GM18517 (cell line): ENCODE measurements around the gene GJA10.

Experiments
- ATAC-seq: cut with Tn5 transposase; IDR thresholded peaks from one replicate; pipeline ENCODE4 v1.9.1; 2021; ENCODE audit warnings: mild to moderate bottlenecking, moderate library complexity; ENCODE audit not compliant: unreplicated experiment

The GJA10 gene

DNA sequence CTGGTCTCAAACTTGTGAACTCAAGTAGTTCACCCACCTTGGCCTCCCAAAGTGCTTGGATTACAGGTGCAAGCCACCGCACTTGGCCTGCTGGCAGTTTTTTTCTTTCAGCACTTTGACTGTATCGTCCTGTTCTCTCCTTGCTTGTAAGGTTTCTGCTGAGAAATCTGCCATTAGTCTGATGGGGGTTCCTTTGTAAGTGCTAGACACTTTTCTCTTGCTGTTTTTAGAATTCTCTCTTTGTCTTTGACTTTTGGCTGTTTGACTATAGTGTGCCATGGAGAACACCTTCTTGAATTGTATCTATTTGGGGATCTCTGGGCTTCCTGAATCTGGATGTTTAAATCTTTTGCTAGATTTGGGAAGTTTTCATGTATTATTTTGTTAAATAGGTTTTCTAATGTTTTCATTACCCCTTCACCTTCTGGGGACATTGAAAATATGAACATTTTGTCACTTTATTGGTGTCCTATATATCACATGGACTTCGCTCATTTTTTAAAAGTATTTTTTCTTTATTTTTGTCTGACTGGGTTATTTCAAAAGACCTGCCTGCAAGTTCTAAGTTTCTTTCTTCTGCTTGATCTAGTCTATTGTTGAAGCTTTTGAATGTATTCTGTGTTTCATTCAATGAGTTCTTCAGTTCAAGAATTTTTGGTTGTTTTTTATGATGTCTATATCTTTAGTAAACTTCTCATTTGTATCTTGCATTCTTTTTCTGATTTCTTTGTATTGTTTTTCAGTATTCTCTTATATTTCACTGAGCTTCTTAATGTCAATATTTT, 22.1 kb downstream of the GJA10 start:
- no peak for ATAC-seq

DNA sequence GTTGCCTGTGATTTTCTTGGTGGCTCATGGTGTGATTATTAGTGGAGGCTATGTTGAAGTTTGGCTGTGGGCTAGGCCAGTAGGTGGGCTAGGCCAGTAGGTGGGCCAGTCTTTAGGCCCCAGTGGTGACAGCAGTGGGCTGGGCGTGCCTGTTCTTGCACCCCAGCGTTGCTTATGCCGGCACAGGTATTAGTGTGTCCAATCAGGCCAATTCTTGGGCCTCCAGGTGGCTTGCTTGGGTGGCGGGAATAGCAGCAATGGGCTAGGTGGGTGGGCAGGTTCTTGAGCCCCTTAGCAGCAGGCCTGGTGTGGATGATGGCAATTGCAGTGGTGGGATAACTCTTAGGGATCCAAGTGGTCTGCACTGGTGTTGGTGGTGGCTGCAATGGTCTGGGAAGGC, 22.9 kb downstream of the GJA10 start:
- no peak for ATAC-seq

DNA sequence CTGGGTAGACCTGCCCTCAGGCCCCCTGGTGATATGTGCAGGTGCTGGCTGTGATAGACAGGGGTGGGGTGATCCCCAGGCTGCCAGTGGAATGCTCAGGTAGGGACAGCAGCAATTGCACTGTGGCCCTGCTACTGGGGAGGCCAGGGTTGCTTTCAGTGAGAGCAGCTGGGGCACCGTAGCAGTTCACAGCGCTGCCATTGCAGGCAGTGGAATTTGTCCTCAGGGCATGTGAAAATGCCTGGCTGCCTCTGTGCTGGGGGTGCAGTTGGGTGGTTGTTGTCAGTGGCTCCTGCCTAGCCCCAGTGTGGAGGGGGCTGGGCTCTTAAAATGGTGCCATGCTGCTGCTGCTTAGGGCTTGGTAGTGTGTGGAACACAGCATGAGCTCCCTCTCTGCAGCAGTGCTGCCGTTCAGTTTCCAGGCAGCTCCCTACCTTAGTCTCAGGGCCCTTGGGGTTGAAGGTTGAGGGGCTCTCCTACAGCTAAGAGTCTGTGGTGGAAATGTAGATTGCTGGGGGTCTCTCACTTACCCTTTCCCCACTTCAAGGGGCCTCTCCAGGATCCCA, 23.6 kb downstream of the GJA10 start:
- no peak for ATAC-seq

DNA sequence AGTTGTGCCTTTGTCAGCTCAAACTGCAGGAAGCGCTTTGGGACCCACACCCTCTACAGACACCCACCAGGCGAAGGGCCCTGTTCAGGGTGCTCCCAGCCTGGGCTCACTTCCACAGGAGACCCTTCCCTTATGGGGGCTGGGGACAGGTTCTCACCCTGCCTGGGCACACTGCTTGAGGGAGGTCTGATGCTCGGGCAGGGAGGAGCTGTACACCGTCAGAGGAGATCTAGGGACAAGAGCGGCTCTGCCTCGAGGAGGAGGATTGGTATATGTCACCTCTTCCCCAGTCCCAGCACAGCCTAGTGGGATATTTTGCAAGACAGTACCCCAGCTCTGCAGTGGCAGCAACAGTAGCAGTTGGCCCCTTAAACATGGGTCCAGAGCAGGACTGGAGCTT, 26.9 kb downstream of the GJA10 start:
- ATAC-seq: no peak

DNA sequence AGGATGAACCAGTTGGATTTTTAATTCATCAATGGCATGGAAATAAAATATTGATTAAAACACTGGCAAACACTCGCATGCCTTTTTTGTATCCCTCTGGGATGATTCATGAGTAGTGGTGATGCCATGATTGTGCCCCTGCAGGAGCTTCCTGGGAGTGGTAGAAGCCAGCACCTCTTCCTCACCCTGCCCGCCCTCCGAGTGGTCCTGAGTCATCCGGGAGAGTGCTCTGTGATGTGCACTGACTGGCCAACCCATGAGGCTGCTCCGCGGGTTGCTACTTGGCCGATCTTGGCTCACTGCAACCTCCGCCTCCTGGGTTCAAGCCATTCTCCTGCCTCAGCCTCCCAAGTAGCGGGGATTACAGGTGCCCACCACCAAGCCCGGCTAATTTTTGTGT, 27.4 kb downstream of the GJA10 start:
- no peak for ATAC-seq

DNA sequence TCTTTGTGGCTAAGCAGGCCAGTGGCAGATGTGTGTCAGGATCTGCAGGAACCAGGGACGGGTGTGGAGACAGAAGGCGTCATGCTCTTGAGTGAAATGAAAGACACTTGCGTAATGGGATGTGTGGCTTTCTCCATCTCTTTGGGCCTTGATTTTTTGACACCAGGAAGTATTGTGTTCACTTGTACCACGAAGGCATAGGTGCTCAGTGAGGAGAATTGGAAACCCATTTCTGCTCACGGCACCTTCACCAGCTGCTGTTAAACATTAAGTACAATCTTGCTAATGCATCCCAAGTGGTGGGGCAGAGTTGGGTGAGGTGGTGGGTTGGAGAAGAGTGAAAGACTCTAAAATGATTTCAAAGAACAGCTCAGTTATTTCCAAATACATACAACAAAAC, 30.0 kb downstream of the GJA10 start:
- no peak for ATAC-seq

DNA sequence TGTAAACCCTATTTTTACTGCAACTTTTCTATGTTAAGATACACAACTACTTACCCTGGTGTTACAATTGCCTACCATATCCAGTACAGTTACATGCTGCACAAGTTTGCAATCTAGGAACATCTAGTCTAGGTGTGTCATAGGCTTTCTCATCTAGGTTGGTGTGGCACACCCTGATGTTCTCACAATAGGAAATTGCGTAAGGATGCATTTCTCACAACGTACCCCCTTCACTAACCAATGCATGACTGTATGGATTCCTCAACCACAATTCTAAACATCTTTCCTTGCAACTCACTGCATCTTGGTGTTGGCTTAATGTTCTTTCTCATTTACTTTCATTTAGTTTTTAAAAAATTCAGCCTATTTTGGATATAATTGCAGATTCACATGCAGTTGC, 31.6 kb downstream of the GJA10 start:
- ATAC-seq: no peak

DNA sequence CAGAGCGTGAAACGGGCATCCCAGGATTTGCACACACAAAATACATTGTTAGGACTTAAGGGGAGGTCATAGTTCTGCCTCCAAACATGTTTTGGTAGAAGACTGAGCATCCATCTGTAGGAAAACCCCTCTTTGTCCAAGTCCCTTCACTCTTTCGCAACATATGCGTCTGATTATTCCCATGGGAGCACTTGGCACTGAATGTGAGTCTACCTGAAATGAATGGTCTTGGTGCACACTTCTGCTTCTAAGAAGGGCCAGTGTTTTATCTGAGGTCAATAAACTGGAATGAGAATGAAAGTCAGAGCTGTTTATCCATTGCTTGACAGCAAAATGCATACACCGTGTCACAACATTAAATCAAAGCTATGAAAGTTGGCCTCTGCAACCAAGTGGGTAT, 33.0 kb downstream of the GJA10 start:
- ATAC-seq: no peak

DNA sequence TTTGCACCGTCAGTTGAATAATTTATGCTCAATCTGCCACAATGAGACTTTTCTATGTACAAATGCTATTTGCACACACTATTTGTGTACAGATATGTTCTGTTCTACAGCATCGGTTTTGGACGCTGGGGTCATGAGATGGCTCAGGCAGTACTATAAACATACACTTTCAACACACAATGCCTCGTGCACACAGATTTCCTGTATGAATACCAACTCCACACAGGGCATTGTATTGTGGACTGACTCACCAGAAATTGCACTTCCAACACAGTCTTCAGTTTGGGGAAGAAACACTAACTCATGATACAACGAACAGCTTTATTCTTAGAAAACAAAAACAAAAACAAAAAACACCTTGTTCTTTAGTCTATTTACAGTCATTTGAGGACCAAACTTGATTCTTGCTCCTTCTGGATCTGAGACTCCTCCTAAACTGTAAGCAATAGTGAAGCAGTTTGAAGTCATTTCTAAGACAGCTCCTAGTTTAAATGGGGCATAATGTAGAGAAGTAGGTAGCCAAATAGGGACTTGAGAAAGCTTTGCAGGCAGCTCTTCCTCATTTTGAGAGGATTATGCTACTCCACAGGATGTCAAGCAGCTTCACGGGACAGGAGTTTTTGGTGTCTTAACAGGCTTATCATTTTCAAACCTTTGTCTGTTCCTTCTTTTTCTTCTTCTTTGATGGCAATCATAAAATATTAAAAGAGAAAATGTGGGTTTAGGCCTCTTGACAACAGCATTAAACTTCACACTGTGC, 33.7 kb downstream of the GJA10 start:
- ATAC-seq: no peak

DNA sequence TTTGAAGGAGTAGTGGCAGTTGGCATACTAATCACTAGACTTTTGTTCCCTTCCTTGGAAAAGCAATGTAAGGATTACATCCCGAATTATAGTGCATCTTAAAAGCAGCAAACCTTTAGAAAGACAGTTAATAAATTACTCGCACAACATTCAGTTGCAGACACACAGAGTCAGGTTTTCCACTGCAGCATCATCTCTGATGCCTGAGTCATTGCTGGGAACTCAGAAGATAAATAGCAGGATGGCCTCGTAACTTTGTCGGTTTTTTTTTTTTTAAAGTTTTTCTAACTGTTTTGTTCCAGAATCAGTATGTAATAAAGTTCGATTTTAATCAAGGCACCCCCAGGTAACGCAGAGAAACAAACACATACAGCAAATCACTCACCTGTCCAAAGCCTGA, 34.3 kb downstream of the GJA10 start:
- no peak for ATAC-seq

DNA sequence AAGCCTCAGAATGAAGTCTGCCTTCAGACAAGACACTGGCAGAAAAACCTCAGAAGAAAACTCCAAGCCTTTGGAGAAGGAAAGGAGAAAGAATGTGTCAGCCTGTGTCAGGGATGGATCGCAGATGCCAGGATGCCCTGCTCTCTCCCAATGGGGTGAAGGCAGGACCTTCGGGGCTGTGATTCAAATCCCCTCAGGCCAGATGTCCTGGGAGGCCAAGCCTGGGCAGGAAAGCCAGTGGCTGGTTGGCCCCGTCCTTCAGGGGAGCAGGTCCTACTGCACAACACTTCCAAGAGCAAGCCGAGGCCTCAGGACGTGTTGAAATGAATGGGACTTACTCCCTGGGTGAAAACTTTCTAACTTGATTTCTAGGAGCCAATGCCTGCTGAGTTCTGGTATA, 36.5 kb downstream of the GJA10 start:
- ATAC-seq: no peak

DNA sequence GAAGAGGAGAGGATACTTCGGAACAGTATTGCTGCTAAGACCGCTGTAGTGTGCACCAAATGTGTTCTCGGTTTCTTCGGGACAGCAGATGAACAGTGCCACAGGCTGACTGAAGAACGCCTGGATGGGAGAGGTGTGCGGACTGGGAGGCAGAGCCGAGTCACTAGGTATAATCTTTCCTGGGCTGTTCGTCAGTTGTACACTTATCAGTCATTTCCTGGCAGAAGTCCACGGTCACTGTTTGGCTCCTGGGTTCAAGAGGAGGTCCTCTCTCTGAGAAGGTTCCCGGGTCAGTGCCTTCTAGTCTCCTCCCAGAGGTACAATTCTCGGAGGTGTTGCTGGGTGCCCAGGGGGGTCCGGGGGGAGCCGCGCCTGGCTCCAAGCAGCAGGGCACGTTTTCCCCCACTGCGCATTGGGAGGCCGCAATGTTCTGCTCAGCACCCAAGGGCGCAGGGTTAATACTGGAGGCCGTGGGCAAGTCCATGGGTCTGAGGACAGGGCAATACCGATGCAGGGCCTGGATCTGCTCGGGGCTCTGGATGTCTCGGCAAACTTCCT, 38.1 kb downstream of the GJA10 start:
- no peak for ATAC-seq

DNA sequence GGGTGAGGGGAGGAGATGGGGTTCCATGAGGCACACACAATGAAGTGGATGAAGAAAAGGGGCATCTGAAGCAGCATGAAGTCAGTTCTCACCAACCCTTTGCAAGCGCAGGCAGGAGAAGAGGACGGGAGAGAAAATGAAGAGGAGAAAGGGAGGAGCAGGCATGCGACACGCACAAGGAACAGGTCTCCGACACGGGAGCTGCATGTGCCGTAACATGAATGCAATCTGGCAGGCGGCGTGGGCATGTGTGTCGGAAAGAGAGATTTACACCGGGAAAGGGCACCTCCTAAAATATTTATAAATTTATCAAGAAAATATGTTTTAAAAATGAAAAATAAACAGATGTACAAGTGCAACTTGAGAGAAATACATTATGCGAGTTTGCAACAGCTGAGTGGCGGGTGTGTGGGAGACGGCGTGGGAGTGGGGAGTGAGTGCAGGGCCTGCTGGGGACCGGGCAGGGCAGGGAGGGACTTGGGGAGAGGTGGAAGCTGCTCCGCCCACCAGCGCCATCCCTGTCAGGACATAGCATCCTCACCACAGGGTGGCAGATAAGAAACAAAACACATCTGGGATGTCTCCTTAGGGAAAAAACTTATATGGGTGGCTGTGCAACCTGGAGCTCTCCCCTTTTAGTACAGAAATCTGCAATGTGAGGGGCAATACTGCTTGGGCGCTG, 40.6 kb downstream of the GJA10 start:
- ATAC-seq: no peak

DNA sequence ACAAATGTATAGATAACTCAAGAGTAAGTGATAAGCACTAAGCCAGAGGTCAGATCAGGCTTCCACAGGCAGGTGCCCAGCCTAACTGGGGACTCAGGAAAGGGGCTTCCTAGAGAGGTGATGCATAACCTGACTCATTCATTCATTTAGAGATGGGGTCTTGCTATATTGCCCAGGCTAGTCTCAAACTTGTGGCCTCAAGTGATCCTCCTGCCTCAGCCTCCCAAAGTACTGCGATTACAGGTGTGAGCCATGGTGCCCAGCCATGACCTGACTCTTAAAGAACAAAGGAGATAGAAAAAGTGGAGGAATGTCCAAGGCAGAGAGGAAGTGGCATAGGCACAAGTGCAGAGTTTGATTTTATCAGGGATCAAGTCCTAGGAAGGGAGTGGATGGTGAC, 41.9 kb downstream of the GJA10 start:
- no peak for ATAC-seq

DNA sequence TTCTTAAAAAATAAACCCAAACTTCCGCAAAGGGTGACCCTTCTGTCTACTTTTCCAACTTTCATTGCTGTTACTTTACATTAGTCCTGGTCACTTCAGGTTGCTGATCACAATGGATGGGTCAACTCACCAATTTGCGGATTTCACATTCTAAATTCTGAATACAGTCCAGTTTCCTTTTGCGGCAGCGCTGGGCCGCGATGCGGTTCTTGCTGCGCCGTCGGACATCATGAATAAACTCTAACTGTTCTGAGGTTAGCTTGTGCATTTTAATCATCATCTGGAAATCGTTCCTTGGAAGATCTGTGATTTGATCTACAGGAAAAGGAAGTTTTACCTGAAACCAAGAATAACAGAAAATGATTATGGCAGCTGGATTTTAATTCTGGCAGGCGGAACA, 43.7 kb downstream of the GJA10 start:
- ATAC-seq: no peak

DNA sequence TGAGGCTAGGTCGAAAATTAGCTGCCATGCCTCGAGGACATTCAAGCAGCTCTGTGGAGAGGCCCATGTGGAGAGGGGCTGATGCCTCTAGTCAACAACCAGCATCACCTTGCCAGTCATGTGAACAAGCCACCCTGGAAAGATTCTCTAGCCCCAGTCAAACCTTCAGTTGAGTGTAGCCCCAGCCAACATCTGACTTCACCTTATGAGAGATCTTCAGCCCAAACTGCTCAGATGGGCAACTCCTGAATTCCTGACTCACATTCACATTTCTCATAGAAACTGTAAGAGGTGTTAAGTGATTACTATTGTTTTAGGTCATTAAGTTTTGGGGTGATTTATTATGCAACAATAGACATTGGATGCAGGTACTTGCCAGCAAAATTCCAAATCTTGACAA, 44.9 kb downstream of the GJA10 start:
- ATAC-seq: no peak

DNA sequence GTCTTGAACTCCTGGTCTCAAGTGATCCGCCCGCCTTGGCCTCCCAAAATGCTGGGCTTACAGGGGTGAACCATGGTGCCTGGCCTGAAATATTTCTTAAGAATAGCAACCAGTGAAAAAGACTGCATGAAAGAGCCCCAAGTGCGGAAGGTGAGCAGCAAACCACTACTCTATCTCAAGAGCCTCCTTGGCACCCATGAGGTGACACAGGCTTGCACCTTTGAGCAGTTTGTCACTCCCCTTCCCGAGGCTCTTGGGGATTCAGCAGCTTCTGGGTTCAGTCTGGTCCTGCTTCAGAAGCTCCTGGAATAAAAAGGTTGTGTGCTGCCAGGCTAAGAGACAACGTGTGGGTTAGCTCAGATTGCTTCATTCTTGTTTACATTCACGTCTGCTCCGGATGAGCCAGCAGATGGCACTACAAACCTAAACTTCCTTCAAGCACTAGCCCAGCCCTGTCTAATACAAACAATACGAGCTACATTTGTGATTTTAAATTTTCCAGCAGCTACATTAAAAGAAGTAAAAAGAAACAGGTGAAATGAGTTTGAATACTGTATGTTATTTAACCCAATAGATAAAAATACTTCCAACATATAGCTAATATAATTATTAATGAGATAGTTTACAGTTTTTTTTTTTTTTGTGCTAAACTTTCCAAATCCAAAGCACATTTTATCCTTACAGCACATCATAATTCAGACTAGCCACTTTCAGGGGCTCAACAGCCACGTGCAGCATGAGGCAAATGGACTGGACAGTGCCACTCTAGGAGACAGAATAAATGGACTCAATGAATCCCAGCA, 46.2 kb downstream of the GJA10 start:
- peak; percentile 93 for ATAC-seq

DNA sequence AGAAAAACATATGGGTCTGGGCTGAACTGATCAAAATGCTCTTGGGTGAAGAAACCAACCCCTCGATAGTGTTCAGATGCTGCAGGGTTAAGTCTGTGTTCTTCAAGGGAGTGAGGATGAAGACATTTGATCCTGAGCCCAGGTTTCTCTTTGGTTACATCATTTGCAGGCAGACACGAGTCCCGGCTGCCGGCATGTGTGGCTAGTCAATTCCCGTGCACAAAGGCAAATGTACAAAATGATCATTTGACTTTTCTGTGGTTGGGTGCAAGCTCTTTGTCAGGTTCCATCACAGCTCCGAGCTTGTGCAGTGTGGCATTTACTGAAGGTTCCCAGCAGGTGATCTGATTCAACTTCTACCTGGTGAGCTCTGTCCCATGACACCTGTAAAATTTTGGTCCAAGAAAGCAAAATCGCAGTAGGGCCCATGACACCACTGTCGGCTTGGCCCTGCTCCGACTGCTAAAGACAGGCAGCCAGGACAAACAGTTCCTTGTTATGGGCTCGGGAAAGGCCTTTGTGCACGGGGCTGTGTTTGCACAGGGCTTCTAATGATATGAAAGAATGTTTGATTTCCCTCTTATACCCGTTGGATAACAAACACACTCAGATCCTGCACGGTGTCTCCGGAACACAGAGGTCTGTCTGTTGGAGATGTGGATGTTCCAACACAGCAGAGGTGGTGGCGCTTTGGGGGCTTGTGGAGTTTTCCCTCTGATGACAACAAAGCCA, 46.9 kb downstream of the GJA10 start:
- no peak for ATAC-seq

DNA sequence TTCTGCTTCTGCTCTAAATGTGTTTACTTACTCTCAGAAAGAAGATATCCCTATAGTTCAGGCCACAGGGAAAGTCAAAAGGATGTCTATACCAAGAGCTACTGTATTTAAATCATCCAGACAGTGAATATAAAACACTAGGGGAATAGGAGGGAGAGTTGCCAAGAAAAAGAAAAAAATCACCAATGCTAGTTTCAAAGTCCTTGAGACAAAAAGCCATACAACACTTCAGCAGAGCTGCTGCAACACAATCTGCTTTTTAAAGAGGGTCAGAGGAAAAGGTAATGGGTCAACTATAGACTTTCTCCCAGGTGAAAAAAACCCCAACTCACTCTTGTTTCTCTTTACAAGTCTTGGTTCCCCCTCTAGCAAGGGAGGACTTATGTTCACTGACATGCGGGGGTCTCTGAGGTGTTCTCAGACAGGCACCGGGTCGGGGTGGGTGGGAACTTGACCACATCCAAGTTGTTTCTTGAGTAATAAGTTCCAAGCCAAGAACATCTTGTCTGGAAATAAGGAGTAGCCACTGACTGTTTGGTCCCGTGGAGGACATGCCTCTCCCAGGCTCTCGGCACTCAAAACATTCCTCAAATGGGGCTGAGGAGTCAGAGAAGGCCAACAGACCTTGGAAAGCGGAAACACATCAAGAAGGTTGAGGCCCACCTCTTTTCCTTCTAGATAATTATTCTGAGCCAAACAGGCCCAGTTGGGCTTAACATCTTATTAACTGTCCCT, 47.7 kb downstream of the GJA10 start:
- ATAC-seq: no peak
